ENCODE data around the gene TBCE. TPM values are rescaled to one million over a fixed set of nuclear protein-coding genes. Genes with fewer than 3 reads are reported as not detected.
"Not testable (repeated sequence)": the region's sequence is repeated elsewhere in the genome, so short reads cannot be mapped to it uniquely, and the experiment has no call there.

TBCE gene
- total RNA-seq, 1 experiment from 2014 or later, result 28.8 TPM

DNA sequence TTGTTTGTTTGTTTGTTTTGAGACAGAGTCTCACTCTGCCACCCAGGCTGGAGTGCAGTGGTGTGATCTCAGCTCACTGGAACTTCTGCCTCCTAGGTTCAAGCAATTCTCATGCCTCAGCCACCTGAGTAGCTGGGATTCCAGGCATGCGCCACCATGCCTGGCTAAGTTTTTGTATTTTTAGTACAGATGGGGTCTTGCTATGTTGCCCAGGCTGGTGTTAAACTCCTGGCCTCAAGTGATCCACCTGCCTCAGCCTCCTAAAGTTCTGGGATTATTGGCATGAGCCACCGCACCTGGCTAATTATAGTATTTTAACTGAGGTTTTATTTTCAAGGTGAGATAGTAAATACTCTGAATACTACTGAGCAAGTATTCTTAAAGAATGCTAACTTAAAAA is 102.7 kb downstream of the TBCE start:
- not testable (repeated sequence) for DNase-seq; H3K27me3 ChIP-seq (ENCODE audit: control insufficient read depth, insufficient read depth, low read length); H3K4me3 ChIP-seq (ENCODE audit: insufficient read depth, low read depth, low read length); H3K36me3 ChIP-seq (replicated peaks; ENCODE audit: control insufficient read depth, insufficient read depth, low read length)

DNA sequence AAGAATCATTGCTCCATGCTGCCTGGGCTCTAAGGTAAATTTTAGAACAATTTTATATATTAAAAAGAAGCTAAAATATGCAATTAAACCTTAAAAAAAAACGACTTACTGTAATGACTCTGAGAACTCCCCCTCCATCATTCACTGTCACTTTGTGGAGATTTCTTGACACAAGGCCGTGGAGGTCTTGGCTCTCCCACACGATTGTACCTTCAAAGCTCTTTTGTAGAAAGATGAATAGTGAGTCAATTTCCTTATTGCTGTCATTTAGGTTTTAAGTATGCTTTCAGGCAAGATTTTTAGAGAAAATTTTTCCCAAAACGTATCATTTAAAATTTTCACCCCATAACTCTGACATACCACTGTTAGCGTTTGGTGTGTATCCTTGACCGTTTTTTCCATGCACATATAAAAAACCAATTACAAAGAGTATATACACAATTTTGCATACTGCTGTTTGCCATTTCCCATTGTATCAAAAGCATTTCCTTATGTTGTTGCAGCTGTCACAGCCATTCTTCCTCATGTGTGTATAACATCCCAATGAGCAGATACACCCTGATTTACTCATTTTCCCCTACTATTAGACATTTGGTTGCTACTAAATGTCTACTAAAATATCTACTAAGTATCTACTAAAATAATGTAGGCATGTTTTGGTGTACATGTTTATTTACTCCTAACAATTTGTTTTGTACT is 103.7 kb downstream of the TBCE start:
- H3K4me3 ChIP-seq (ENCODE audit: insufficient read depth, low read depth, low read length), result no peak overlapping the region
- peaks cover 2% of the 10 kb centered on the region for H3K36me3 ChIP-seq (replicated peaks; ENCODE audit: control insufficient read depth, insufficient read depth, low read length)
- no peaks in the 10 kb centered on the region for H3K27me3 ChIP-seq (ENCODE audit: control insufficient read depth, insufficient read depth, low read length)
- no peak for DNase-seq

DNA sequence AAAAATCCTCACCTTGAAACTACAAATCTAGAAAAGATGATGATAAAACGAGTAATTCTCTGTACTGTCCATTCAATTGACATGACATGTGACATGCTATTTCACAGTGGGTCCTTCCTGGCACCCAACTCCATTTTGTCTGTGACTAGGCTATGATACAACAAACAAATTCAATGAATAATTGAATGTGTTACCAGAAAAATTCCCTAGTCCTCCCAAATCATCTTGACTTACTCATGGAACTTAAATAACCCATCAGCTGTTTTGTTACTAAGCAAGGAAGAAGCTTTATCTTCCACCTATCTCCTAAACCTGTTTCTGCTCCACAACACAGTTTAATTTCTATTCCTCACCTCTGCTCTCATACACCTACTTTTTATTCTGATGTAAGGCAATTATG is 106.6 kb downstream of the TBCE start:
- DNase-seq, result no peak
- H3K4me3 ChIP-seq (ENCODE audit: insufficient read depth, low read depth, low read length), result no peak overlapping the region
- peaks cover 5% of the 10 kb centered on the region for H3K36me3 ChIP-seq (replicated peaks; ENCODE audit: control insufficient read depth, insufficient read depth, low read length)
- H3K27me3 ChIP-seq (ENCODE audit: control insufficient read depth, insufficient read depth, low read length), result no peaks in the 10 kb centered on the region

DNA sequence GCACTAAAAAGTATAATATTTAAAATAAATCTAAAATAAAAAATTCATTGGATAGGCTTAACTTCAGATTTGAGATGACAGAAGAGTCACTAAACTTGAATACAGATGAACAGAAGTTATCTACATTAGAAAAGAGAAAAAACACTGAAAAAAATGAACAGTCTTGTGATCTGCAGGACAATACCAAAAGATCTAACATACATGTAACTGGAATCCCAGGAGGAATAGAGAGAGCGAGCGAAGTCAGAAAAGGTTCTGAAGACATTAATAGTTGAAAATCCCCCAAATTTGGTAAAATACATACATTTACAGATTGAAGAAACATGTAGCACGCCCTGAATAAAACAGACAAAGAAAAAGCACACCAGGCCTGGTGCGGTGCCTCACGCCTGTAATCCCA is 115.9 kb downstream of the TBCE start:
- Histone ChIP-seq H3K4me3 (ENCODE audit: insufficient read depth, low read depth, low read length) (no peak overlapping the region), H3K27me3 (ENCODE audit: control insufficient read depth, insufficient read depth, low read length) (no peaks in the 10 kb centered on the region), H3K36me3 (replicated peaks; ENCODE audit: control insufficient read depth, insufficient read depth, low read length) (peaks cover 13% of the 10 kb centered on the region)
- DNase-seq, result no peak

DNA sequence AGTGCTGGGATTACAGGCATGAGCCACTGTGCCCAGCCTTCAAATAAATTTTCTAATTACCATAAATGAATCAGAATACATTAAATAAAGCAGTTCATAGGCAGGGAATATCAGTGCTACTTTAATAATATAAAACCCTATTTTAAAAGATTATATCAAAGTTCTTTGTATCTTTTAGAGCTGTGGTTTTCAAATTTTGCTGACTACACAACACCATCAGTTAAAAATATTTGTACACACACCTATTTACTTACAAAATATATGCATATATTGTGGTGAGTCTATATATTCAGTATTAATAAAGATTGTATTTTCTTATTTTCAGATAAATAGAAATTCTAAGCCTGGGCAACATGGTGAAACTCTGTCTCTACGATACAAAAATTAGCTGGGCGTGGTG is 118.3 kb downstream of the TBCE start:
- Histone ChIP-seq H3K36me3 (replicated peaks; ENCODE audit: control insufficient read depth, insufficient read depth, low read length) (peaks cover 10% of the 10 kb centered on the region), H3K27me3 (ENCODE audit: control insufficient read depth, insufficient read depth, low read length) (no peaks in the 10 kb centered on the region), H3K4me3 (ENCODE audit: insufficient read depth, low read depth, low read length) (no peak overlapping the region)
- no peak for DNase-seq

DNA sequence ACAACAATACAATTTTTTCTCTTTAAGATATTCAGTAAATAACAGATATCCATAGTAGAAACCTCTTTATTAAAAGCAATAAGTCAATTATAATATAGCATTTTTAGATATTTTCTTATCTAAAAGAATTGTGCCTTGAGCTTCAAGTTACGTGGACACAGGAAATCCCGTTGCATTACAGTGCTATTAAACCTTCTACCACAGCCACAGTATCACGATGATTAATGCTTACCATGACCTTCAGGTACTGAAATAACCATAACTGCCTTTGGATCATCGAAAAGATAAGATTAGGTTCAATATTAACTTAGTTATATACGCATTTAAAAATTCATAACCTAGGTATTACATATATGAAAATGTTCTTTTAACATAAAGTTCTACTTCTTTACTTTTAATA is 119.1 kb downstream of the TBCE start:
- DNase-seq, result no peak
- Histone ChIP-seq H3K4me3 (ENCODE audit: insufficient read depth, low read depth, low read length) (no peak overlapping the region), H3K36me3 (replicated peaks; ENCODE audit: control insufficient read depth, insufficient read depth, low read length) (peaks cover 9% of the 10 kb centered on the region), H3K27me3 (ENCODE audit: control insufficient read depth, insufficient read depth, low read length) (no peaks in the 10 kb centered on the region)

DNA sequence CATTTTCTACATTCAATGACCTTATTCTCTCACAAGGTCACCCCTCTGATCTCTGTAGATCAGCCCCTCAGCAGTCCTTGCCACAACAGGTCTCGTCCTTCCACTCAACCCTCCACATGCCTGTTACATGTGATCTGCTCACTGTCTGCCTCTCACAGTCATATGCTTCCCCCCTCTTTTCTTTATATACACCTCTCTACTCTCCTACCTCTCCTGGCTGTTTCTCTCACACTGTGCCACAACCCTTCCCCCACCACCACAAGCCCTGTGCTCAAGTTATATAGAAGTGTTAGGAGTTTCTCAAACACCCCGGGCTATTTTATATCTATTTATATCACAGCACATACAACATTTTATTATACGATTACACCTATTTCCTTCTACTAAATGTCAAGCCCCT is 124.4 kb downstream of the TBCE start:
- H3K36me3 ChIP-seq (replicated peaks; ENCODE audit: control insufficient read depth, insufficient read depth, low read length), result peaks cover 10% of the 10 kb centered on the region
- no peak for DNase-seq
- H3K27me3 ChIP-seq (ENCODE audit: control insufficient read depth, insufficient read depth, low read length), result no peaks in the 10 kb centered on the region
- no peak overlapping the region for H3K4me3 ChIP-seq (ENCODE audit: insufficient read depth, low read depth, low read length)

DNA sequence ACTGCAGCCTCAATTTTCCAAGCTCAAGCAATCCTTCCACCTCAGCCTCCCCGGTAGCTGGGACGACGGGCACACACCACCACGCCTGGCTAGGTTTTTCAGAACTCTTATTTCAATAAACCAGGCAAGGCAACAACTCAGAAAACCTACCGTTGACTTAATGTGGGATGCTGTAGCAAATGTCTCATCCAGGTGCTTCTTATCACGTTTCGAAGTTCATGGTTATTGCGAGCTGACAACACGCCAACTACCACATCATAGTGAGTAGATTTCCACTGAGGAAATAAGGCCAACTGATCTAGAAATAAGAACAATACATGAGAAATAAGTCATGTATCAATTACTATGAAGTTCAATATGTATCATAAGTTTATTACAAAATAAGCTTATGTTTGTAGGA is 127.3 kb downstream of the TBCE start:
- Histone ChIP-seq H3K4me3 (ENCODE audit: insufficient read depth, low read depth, low read length) (no peak overlapping the region), H3K27me3 (ENCODE audit: control insufficient read depth, insufficient read depth, low read length) (no peaks in the 10 kb centered on the region), H3K36me3 (replicated peaks; ENCODE audit: control insufficient read depth, insufficient read depth, low read length) (peaks cover 8% of the 10 kb centered on the region)
- no peak for DNase-seq

DNA sequence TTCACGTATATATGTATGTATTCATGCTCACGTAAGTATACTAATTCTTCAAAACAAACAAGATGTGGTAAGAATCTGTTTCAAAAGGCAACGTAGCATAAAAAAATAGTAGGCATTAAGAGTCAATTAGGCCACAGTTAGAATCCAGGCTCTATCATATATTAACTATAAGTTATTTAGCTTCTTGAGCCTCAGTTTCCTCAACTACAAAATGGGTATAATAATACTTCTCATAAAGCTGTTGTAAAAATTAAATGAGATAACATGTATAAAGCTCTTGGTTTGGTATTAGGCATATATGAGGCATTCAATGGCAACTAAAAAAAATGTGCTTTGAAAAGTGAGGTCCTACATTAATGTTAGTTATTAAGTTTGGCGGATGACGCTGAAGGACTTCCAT is 127.8 kb downstream of the TBCE start:
- H3K4me3 ChIP-seq (ENCODE audit: insufficient read depth, low read depth, low read length), result no peak overlapping the region

DNA sequence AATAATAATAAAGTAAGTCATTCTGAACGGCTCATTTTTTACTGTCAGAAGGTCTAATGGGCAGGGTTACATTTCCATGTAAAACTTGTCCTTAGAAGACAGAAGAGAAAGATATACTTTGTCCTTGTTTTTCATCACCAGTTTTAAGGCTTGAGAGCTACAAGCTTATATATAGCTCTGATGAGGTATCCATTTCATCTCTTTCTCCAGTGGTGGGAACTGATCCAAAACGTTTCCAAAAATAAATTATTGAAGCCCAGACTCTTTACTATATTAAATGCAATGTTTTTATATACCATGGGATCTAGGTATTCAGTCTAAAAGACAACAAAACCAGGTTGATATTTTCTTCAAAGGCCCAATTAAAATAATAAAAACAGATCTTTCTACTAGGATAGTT is 128.3 kb downstream of the TBCE start:
- Histone ChIP-seq H3K36me3 (replicated peaks; ENCODE audit: control insufficient read depth, insufficient read depth, low read length) (peaks cover 8% of the 10 kb centered on the region), H3K4me3 (ENCODE audit: insufficient read depth, low read depth, low read length) (no peak overlapping the region), H3K27me3 (ENCODE audit: control insufficient read depth, insufficient read depth, low read length) (no peaks in the 10 kb centered on the region)
- no peak for DNase-seq

More for the DNA sequence above, 127.8 kb downstream of the TBCE start:
- no peak for DNase-seq
- Histone ChIP-seq H3K27me3 (ENCODE audit: control insufficient read depth, insufficient read depth, low read length) (no peaks in the 10 kb centered on the region), H3K36me3 (replicated peaks; ENCODE audit: control insufficient read depth, insufficient read depth, low read length) (peaks cover 8% of the 10 kb centered on the region)

DNA sequence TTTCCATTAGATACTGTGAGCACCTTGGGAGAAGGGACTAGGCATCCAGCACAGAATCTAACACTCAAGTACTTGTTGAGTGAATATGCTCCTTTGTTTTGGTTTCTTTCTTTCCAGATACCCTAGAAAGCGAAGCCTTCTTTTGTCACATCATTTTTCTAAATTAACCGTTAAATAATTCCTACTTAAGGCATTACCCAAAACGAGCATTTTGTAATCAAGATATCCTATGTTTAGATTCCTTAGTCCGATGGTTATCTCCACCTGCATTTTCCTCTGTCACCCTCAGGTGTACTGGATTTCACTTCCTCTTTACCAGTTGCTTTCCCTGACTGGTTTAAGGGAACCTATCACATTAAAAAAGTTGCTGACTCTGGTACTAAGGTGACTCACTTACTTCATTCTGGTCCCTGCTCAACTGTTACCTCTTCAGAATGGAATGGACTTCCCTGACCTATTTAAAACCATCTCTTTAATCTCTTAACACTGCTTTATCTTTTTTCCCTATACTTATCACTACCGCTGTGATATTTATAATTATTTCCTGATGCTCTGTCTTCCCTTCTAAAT is 133.8 kb downstream of the TBCE start:
- DNase-seq, result no peak
- no peaks in the 10 kb centered on the region for H3K36me3 ChIP-seq (replicated peaks; ENCODE audit: control insufficient read depth, insufficient read depth, low read length)
- no peaks in the 10 kb centered on the region for H3K27me3 ChIP-seq (ENCODE audit: control insufficient read depth, insufficient read depth, low read length)
- no peak overlapping the region for H3K4me3 ChIP-seq (ENCODE audit: insufficient read depth, low read depth, low read length)

Other genes with a start within 250 kb of the TBCE start
- 172 and 214 TPM in 2 replicates for gene TOMM20, start 238.6 kb upstream of the TBCE start, total RNA-seq (2014; rRNA removed; shearing (Covaris generic))
- 101 and 105 TPM in 2 replicates for gene RBM34, start 206.2 kb upstream of the TBCE start, total RNA-seq (2014; rRNA removed; shearing (Covaris generic))
- 16.0 and 27.0 TPM in 2 replicates for gene ARID4B, start 39.2 kb upstream of the TBCE start, total RNA-seq (2014; rRNA removed; shearing (Covaris generic))
- 52.5 and 53.8 TPM in 2 replicates for gene GGPS1, start 38.9 kb upstream of the TBCE start, total RNA-seq (2014; rRNA removed; shearing (Covaris generic))
- gene B3GALNT2, start 137.0 kb downstream of the TBCE start, total RNA-seq (2014; rRNA removed; shearing (Covaris generic)), result 38.2 and 39.5 TPM in 2 replicates